Endothelial cell (in vitro differentiated cells): ENCODE results near the gene PLEKHM1. TPM values are rescaled to one million over a fixed set of nuclear protein-coding genes. Genes with fewer than 3 reads are reported as not detected.

Source experiments
- DNase-seq: peaks from one replicate; pipeline ENCODE4 v3.0.0; 2021; ENCODE audit warnings: low spot score
- H3K27ac Mint-ChIP-seq: one replicate; pipeline ENCODE4 v1.8.0; 2021; ENCODE audit warnings: mixed read lengths, inconsistent platforms; ENCODE audit not compliant: unreplicated experiment
- H3K27me3 Mint-ChIP-seq: one replicate; pipeline ENCODE4 v1.8.0; 2021; ENCODE audit warnings: mild to moderate bottlenecking, moderate library complexity, mixed read lengths, inconsistent platforms; ENCODE audit not compliant: unreplicated experiment
- H3K36me3 Mint-ChIP-seq: one replicate; pipeline ENCODE4 v1.8.0; 2021; ENCODE audit warnings: mild to moderate bottlenecking, low read depth, mixed read lengths, inconsistent platforms; ENCODE audit not compliant: unreplicated experiment
- H3K4me1 Mint-ChIP-seq: one replicate; pipeline ENCODE4 v1.8.0; 2021; ENCODE audit warnings: mild to moderate bottlenecking, mixed read lengths, inconsistent platforms; ENCODE audit not compliant: unreplicated experiment
- H3K4me3 Mint-ChIP-seq: one replicate; pipeline ENCODE4 v1.8.0; 2021; ENCODE audit warnings: mild to moderate bottlenecking, mixed read lengths, inconsistent platforms; ENCODE audit not compliant: unreplicated experiment
- H3K9me3 Mint-ChIP-seq: one replicate; pipeline ENCODE4 v1.8.0; 2021; ENCODE audit warnings: mixed read lengths, inconsistent platforms; ENCODE audit not compliant: unreplicated experiment
- CTCF ChIP-seq: fragments of 200-600 bp; sonication (generic); IDR thresholded peaks from one replicate; pipeline ENCODE4 v1.5.0; 2021; ENCODE audit warnings: antibody characterized with exemption; ENCODE audit not compliant: unreplicated experiment
- total RNA-seq: library from RNA; stranded (reverse); fragmentation: NEBNext Ultra II Directional; extraction: Animal tissue kit (Norgen Biotek cat#: 25700); gene quantifications from one replicate; pipeline ENCODE4 v1.2.1, GENCODE V29; 2021; ENCODE audit not compliant: unreplicated experiment

PLEKHM1 gene
- total RNA-seq, 1 donor from 2014 or later, result 46.6 TPM

DNA sequence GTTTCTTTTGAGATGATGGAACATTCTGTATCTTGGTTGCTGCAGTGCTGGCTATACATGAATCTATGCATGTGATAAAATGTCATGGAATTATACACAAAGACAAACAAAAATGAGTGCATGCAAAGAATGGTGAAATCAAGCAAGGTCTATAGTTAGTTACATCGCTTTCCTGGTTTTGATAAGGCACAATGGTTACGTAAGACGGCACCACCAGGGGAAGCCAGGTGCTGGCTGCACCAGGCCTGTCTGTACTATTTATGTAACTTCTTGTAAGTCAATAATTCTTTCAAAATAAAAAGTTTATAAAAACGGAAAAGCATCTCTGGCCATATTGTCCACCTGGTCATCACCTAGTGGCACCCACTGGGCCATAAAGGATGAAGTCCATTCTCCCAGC, 104.3 kb downstream of the PLEKHM1 start:
- Mint-ChIP-seq H3K9me3 (peaks cover 3% of the 10 kb centered on the region), H3K4me1 (peaks cover 1% of the 10 kb centered on the region), H3K4me3 (no peak overlapping the region), H3K27ac (no peak overlapping the region), H3K27me3 (peaks cover 17% of the 10 kb centered on the region), H3K36me3 (no peaks in the 10 kb centered on the region)
- DNase-seq, result no peak
- no peak for TF ChIP-seq CTCF

Other genes starting within 250 kb of the PLEKHM1 start
- gene SPATA32, start 228.6 kb downstream of the PLEKHM1 start, total RNA-seq, result not detected
- gene MAP3K14, start 173.7 kb downstream of the PLEKHM1 start, total RNA-seq, result 5.2 TPM
- 155 TPM for gene ARHGAP27, start 57.9 kb downstream of the PLEKHM1 start, total RNA-seq